ENCODE results near the gene ALDH4A1.

DNA sequence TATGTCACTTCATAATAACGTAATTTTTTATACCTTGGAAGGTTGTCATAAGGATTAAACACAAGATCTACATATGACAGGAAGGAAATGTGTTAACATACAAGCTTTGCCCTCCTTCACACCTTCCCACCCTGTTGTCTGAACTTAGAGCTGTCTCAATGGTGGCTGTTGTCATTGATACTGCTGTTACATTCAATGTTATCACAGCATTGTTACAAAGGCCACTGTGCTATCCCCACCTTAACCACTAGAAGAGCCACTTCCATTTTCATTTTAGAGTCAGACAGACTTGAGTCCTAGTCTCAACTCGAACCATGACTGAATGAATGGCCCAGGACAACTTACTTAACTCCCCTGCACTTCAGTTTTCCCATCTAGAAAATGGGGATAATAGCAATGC lies 74.1 kb downstream of the ALDH4A1 start:
- TF ChIP-seq CEBPB (IDR thresholded peaks at IDR 0.05) (no peak), TCF12 (IDR thresholded peaks at IDR 0.05; ENCODE audit: low read depth) (no peak), FOXM1 (IDR thresholded peaks at IDR 0.05; ENCODE audit: borderline replicate concordance, low read depth) (no peak), YY1 (IDR thresholded peaks at IDR 0.05; ENCODE audit: low read depth) (no peak), CREB1 (IDR thresholded peaks at IDR 0.05; ENCODE audit: low read depth) (no peak), TAF1 (IDR thresholded peaks at IDR 0.05; ENCODE audit: low read depth) (no peak), ZBTB7A (IDR thresholded peaks at IDR 0.05; ENCODE audit: low read depth) (no peak)
- TF ChIP-seq, protein P1, sequence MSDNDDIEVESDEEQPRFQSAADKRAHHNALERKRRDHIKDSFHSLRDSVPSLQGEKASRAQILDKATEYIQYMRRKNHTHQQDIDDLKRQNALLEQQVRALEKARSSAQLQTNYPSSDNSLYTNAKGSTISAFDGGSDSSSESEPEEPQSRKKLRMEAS (IDR thresholded peaks at IDR 0.05) = no peak
- TF ChIP-seq, protein P2, sequence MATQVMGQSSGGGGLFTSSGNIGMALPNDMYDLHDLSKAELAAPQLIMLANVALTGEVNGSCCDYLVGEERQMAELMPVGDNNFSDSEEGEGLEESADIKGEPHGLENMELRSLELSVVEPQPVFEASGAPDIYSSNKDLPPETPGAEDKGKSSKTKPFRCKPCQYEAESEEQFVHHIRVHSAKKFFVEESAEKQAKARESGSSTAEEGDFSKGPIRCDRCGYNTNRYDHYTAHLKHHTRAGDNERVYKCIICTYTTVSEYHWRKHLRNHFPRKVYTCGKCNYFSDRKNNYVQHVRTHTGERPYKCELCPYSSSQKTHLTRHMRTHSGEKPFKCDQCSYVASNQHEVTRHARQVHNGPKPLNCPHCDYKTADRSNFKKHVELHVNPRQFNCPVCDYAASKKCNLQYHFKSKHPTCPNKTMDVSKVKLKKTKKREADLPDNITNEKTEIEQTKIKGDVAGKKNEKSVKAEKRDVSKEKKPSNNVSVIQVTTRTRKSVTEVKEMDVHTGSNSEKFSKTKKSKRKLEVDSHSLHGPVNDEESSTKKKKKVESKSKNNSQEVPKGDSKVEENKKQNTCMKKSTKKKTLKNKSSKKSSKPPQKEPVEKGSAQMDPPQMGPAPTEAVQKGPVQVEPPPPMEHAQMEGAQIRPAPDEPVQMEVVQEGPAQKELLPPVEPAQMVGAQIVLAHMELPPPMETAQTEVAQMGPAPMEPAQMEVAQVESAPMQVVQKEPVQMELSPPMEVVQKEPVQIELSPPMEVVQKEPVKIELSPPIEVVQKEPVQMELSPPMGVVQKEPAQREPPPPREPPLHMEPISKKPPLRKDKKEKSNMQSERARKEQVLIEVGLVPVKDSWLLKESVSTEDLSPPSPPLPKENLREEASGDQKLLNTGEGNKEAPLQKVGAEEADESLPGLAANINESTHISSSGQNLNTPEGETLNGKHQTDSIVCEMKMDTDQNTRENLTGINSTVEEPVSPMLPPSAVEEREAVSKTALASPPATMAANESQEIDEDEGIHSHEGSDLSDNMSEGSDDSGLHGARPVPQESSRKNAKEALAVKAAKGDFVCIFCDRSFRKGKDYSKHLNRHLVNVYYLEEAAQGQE (IDR thresholded peaks at IDR 0.05; ENCODE audit: low read depth) = no peak
